ENCODE measurements around the gene MPHOSPH10.

Gene MPHOSPH10

DNA sequence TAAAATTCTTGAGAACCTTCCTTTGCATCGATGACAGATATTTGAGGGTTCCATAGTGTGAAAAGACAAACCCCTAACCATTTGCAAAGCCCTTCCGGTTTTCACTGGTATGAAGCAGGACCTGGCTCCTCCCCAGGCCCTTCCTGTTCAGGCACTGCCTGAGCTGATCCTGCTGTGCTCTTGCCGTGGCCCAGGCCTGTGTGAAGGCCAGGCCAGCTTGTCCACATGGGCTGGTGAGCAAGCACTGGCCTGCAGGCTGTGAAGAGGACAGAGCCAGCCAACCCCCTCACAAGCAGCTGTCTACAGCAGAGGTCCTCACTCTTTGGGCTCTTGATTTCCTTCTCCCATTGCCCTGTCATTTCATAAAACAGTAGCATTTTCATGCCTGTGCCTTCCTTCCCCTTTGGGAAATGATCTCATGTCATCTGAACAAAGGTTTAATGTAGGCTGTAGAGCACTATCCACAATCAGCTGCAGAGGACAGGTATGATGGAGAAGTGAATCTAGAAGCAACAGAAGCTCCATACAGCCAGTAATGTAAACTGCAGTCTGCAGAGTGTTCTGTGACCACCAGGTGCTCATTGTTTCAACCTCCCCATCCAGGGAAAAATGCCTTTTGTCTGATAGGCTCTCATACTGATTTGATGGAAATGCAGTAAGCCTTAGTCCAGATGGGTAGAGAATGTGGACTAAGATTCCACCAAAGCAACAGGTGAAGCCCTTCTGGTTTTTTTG is 19.8 kb downstream of the MPHOSPH10 start:
- Histone ChIP-seq H3K4me1 (ENCODE audit: insufficient read depth, low read length, poor library complexity, severe bottlenecking) (no peaks in the 10 kb centered on the region), H3K79me2 (ENCODE audit: insufficient read depth, low read length) (no peaks in the 10 kb centered on the region), H4K20me1 (ENCODE audit: insufficient read depth, low read length, poor library complexity, severe bottlenecking) (no peaks in the 10 kb centered on the region), H3K4me3 (ENCODE audit: low read length, poor library complexity, severe bottlenecking) (no peak overlapping the region), H3K27me3 (ENCODE audit: insufficient read depth, low read length, poor library complexity, severe bottlenecking) (no peaks in the 10 kb centered on the region), H3K9me2 (replicated peaks; ENCODE audit: low read depth, low read length) (no peaks in the 10 kb centered on the region), H3K36me3 (ENCODE audit: insufficient read depth, low read length) (peaks cover 48% of the 10 kb centered on the region; the same call in 1 of the 2 replicates), H2AFZ (ENCODE audit: low read length) (no peak overlapping the region), H3K9ac (ENCODE audit: low read depth, low read length, poor library complexity, severe bottlenecking) (no peak overlapping the region), H3F3A (ENCODE audit: low read depth) (no peaks in the 10 kb centered on the region), H3K9me3 (ENCODE audit: insufficient read depth, low read depth, low read length) (no peaks in the 10 kb centered on the region), H3K4me2 (ENCODE audit: low read depth, low read length, poor library complexity, severe bottlenecking) (no peak overlapping the region)
- no peak for TF ChIP-seq EZH2phosphoT487 (IDR thresholded peaks at IDR 0.05; ENCODE audit: borderline replicate concordance)
- TF ChIP-seq, protein P1, sequence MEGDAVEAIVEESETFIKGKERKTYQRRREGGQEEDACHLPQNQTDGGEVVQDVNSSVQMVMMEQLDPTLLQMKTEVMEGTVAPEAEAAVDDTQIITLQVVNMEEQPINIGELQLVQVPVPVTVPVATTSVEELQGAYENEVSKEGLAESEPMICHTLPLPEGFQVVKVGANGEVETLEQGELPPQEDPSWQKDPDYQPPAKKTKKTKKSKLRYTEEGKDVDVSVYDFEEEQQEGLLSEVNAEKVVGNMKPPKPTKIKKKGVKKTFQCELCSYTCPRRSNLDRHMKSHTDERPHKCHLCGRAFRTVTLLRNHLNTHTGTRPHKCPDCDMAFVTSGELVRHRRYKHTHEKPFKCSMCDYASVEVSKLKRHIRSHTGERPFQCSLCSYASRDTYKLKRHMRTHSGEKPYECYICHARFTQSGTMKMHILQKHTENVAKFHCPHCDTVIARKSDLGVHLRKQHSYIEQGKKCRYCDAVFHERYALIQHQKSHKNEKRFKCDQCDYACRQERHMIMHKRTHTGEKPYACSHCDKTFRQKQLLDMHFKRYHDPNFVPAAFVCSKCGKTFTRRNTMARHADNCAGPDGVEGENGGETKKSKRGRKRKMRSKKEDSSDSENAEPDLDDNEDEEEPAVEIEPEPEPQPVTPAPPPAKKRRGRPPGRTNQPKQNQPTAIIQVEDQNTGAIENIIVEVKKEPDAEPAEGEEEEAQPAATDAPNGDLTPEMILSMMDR (conservative IDR thresholded peaks at IDR 0.05; ENCODE audit: low read length), result no peak

DNA sequence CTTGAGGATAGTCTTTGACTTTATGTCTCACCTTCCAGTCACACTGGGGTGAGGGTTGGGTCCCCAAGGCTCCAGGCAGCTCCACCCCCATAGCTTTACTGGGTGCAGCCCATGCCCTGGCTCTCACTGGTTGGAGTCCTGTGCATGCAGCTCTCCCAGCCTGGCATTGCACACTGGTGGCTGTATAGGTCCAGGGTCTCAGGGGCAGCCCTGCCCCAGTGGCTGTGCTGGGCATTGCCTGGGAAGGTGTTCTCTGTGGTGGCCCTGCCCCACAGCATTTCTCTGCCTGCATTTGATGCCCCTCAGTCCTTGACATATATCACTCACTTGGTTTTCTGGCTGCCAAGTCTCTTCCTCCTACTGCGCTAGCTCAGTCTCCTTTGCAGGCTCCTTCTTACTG is 21.2 kb downstream of the MPHOSPH10 start:
- Histone ChIP-seq H3K4me1 (ENCODE audit: insufficient read depth, low read length, poor library complexity, severe bottlenecking) (no peaks in the 10 kb centered on the region), H3K9me2 (replicated peaks; ENCODE audit: low read depth, low read length) (no peaks in the 10 kb centered on the region), H3K27me3 (ENCODE audit: insufficient read depth, low read length, poor library complexity, severe bottlenecking) (no peaks in the 10 kb centered on the region), H3K4me3 (ENCODE audit: low read length, poor library complexity, severe bottlenecking) (no peak overlapping the region), H3K9me3 (ENCODE audit: insufficient read depth, low read depth, low read length) (no peaks in the 10 kb centered on the region), H2AFZ (ENCODE audit: low read length) (no peak overlapping the region), H3K36me3 (ENCODE audit: insufficient read depth, low read length) (peaks cover 36% of the 10 kb centered on the region; the same call in 1 of the 2 replicates), H4K20me1 (ENCODE audit: insufficient read depth, low read length, poor library complexity, severe bottlenecking) (no peaks in the 10 kb centered on the region), H3K79me2 (ENCODE audit: insufficient read depth, low read length) (no peaks in the 10 kb centered on the region), H3K9ac (ENCODE audit: low read depth, low read length, poor library complexity, severe bottlenecking) (no peak overlapping the region), H3F3A (ENCODE audit: low read depth) (no peaks in the 10 kb centered on the region), H3K4me2 (ENCODE audit: low read depth, low read length, poor library complexity, severe bottlenecking) (no peak overlapping the region)
- TF ChIP-seq, protein P1 (conservative IDR thresholded peaks at IDR 0.05; ENCODE audit: low read length), result peak; percentile 21; the same call in 1 of the 2 replicates
- TF ChIP-seq EZH2phosphoT487 (IDR thresholded peaks at IDR 0.05; ENCODE audit: borderline replicate concordance), result no peak

DNA sequence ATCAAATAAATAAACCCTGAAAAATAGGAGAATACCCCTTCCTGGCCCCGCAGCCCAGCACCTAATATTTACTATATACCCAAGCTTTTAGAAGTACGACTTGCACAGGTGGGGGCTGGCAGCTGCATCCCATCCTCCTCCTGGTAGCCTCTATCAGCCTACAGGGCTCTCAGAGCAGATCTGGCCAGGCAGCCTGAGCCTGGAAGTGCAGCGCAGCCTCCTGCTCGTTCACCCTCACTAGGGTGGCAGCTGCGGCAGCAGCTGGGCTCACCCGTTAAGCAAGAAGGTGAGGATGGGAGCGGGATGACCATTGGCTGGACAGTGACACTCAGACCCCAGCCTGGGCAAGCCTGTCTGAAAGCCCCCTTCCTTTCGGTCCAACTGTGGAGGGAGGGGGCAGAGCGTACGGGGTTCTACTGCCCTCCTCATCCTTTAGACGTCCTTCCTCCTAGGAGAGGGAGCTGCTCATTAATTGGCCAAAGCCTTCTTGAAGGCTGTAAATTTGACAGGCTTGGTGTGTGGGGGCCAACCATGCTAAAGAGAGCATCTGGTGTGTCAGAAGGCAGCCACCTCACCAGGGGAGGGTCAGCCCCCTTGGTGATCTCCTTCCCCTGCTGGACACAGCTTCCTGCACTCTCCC is 23.3 kb downstream of the MPHOSPH10 start:
- Histone ChIP-seq H2AFZ (ENCODE audit: low read length) (no peak overlapping the region), H3K79me2 (ENCODE audit: insufficient read depth, low read length) (no peaks in the 10 kb centered on the region), H3K4me3 (ENCODE audit: low read length, poor library complexity, severe bottlenecking) (no peak overlapping the region), H3K9ac (ENCODE audit: low read depth, low read length, poor library complexity, severe bottlenecking) (no peak overlapping the region), H3K27me3 (ENCODE audit: insufficient read depth, low read length, poor library complexity, severe bottlenecking) (no peaks in the 10 kb centered on the region), H3K4me1 (ENCODE audit: insufficient read depth, low read length, poor library complexity, severe bottlenecking) (no peaks in the 10 kb centered on the region), H3F3A (ENCODE audit: low read depth) (no peaks in the 10 kb centered on the region), H3K9me3 (ENCODE audit: insufficient read depth, low read depth, low read length) (no peaks in the 10 kb centered on the region), H3K36me3 (ENCODE audit: insufficient read depth, low read length) (peaks cover 20% of the 10 kb centered on the region; the same call in 1 of the 2 replicates), H3K4me2 (ENCODE audit: low read depth, low read length, poor library complexity, severe bottlenecking) (no peak overlapping the region), H3K9me2 (replicated peaks; ENCODE audit: low read depth, low read length) (no peaks in the 10 kb centered on the region), H4K20me1 (ENCODE audit: insufficient read depth, low read length, poor library complexity, severe bottlenecking) (no peaks in the 10 kb centered on the region)
- TF ChIP-seq, protein P1 (conservative IDR thresholded peaks at IDR 0.05; ENCODE audit: low read length), result no peak
- no peak for TF ChIP-seq EZH2phosphoT487 (IDR thresholded peaks at IDR 0.05; ENCODE audit: borderline replicate concordance)
